NCI-H510A (cell line): ENCODE measurements around the gene FIS1.
"Not testable (repeated sequence)": the region's sequence is repeated elsewhere in the genome, so short reads cannot be mapped to it uniquely, and the experiment has no call there.

Source experiments
- DNase-seq: peaks from one replicate; lab custom pipeline; 2025; lab: John Stamatoyannopoulos, UW

The FIS1 gene

DNA sequence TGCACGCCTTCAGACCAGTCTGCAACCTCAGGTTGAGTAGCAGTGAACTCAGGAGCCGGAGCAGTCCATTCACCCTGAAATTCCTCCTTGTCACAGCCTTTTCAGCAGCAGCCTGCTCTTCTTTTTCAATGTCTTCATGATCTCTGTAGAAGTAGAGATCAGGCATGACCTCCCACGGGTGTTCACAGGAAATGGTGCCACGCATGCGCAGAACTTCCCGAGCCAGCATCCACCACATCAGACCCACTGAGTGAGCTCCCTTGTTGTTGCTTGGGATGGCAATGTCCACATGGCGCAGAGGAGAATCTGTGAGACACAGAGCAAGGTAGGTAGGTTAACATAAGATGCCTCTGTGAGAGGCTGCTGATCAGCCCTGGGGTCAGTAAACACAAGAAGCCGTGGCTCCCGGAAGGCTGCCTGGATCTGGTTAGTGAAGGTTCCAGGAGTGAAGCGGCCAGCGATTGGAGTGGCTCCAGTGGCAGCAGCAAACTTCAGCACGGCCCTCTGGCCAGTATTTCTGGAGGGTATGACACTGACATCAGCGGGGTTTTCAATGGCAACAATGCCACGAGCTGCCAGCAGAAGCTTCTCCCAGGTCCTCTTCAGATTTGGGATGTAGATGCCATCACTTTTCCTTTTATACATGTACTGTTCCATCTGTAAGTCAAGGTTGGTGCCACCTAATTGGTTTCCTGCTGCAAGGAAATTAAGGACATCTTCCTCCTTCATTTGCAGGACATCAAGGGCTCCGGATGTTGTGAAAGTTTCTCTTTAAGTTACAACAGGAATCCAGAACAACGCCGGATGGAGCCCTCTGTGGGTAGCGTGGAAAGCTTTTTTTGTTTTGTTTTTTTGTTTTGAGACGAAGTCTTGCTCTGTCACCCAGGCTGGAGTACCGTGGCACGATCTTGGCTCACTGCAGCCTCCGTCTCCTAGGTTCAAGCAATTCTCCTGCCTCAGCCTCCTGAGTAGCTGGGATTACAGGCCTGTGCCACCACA lies 40.8 kb downstream of the FIS1 start:
- not testable (repeated sequence) for DNase-seq

- no peak for DNase-seq
Observed at GRCh38 chr7:101202603-101202918, 42.3 kb downstream of the FIS1 start.

DNA sequence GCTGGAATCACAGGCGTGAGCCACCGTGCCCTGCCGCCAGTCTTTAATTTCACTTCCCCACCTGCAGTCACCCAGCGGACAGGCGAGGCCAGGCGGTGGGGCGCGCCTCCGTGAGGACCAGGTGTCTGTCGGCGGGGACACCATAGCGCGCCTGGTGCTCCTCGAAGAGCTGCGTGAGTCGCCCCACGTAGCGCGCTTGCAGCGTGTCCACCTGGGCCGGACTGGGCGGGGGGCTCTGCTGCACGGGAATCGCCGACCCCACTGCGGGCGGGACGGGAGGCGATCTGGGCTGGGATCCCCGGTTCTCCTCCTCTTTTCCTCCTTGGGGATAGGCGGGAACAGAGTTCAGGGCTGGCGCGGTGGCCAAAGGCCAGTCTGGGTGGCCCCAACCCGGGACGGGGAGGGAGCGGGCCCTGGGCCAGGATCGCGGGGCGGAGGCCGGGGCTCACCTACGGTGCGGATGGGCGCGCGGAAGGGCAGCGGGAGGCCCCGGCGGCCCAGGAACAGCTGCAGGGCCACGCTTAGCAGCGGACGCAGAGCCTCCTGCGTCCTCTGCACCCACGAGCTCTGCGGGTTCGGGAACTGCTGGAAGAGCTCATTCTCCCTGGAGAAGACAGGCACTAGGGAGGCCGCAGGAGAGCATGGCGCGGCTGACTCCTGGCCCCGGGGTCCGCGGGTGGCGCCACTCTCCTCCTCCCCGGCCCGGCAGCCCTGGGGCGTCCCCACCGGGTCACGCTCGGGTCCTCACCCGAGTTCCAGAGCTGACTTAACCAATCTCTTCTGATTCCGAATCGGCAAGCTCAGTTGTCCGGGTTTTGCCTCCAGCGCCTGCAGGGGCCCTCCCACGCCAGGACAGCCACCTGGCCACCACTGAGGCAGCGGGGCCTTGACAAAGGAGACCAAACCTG lies 42.9 kb downstream of the FIS1 start:
- DNase-seq: no peak

GRCh38 chr7:101200862-101201599 lies 43.9 kb downstream of the FIS1 start, which contains the start of gene MOGAT3:
Gene MOGAT3 (minus strand): TSS chr7:101201036. CDS start chr7:101200854, 182 bp downstream.
- no peak for DNase-seq

- no peak for DNase-seq
Observed at GRCh38 chr7:101200504-101200861, 44.4 kb downstream of the FIS1 start.

DNA sequence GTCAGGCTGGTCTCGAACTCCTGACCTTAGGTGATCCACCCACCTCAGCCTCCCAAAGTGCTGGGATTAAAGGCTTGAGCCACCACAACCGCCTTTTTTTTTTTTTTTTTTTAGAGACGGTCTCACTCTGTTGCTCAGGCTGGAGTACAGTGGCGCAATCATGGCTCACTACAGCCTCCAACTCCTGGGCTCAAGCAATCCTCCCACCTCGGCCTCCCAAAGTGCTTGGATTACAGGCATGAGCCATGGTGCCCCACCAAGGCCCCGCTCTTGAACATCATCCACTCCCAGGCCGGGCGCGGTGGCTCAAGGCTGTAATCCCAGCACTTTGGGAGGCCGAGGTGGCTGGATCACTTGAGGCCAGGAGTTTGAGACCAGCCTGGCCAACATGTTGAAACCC lies 45.4 kb downstream of the FIS1 start:
- not testable (repeated sequence) for DNase-seq

- DNase-seq: no peak
Observed at GRCh38 chr7:101198476-101198875, 46.4 kb downstream of the FIS1 start.

GRCh38 chr7:101197991-101198390 lies 46.9 kb downstream of the FIS1 start:
- no peak for DNase-seq

DNA sequence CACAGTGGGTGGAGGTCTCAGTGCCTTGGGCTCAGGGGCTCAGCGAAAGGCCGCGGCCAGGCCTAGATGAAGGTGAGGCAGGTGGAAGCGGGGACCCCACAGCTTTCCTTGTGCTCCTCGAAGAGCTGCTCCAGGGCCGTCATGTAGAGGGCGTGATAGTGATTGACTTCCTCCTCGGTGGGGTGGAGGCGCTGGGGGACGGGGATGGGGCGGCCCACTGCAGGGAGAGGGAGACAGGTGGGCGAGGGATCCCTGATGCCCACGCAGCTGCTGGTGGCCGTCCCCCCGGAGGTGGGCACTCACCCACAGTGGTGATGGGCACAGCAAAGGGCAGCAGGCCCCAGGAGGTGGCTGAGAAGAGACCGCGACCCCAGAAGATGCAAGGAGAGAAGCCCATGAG lies 49.0 kb downstream of the FIS1 start:
- DNase-seq: no peak
